Lung (tissue), 12 donors: ENCODE results near the gene UBE2U. TPM values are rescaled to one million over a fixed set of nuclear protein-coding genes. Genes with fewer than 3 reads are reported as not detected.

Source experiments
- ATAC-seq: fragments of 200-7000 bp; cut with Tn5 transposase; one replicate; pipeline ENCODE4 v1.9.1; 2020; ENCODE audit warnings: moderate number of reproducible peaks; ENCODE audit not compliant: insufficient read depth, low FRiP score
- DNase-seq, 3 donors: peaks; one replicate each; pipeline ENCODE4 v3.0.0-alpha.2; 2013 to 2017
- H3K27ac ChIP-seq, 2 donors: one replicate each; pipeline ENCODE4 v1.5.1; 2013; ENCODE audit warnings: mild to moderate bottlenecking in 2 of 2, moderate library complexity in 2 of 2, control low read depth in 1 of 2, inconsistent platforms in 1 of 2, low read depth in 1 of 2, low read length in 1 of 2
- H3K27me3 ChIP-seq, 3 donors: one replicate each; pipeline ENCODE4 v1.5.1; 2013; ENCODE audit warnings: low read length in 2 of 3; ENCODE audit not compliant: control insufficient read depth in 3 of 3, insufficient read depth in 3 of 3
- H3K36me3 ChIP-seq, 4 donors: one replicate each; pipeline ENCODE4 v1.5.1; 2013; ENCODE audit warnings: low read length in 4 of 4, mild to moderate bottlenecking in 1 of 4, moderate library complexity in 1 of 4; ENCODE audit not compliant: control insufficient read depth in 4 of 4, insufficient read depth in 4 of 4
- H3K4me1 ChIP-seq, 5 donors: one replicate each; pipeline ENCODE4 v1.5.1; 2013; ENCODE audit warnings: low read length in 5 of 5, mild to moderate bottlenecking in 2 of 5, moderate library complexity in 1 of 5; ENCODE audit not compliant: control insufficient read depth in 5 of 5, insufficient read depth in 5 of 5
- H3K4me3 ChIP-seq: one replicate; pipeline ENCODE4 v1.5.1; 2013; ENCODE audit warnings: mild to moderate bottlenecking, control low read depth, moderate library complexity
- H3K9ac ChIP-seq, 2 donors: one replicate each; pipeline ENCODE4 v1.5.1; 2013; ENCODE audit warnings: low read length in 2 of 2, control low read depth in 1 of 2; ENCODE audit not compliant: insufficient read depth in 1 of 2
- H3K9me3 ChIP-seq, 4 donors: one replicate each; pipeline ENCODE4 v1.5.1; 2013; ENCODE audit warnings: low read length in 3 of 4, mild to moderate bottlenecking in 1 of 4, moderate library complexity in 1 of 4; ENCODE audit not compliant: control insufficient read depth in 4 of 4, insufficient read depth in 3 of 4
- CTCF ChIP-seq: IDR thresholded peaks from 2 replicates; pipeline ENCODE4 v1.5.1; 2012; ENCODE audit warnings: mild to moderate bottlenecking; ENCODE audit errors: control extremely low read depth, extremely low read depth
- WGBS, 2 donors: extraction: QIAGEN DNeasy Blood & Tissue Kit; methylation state at CpG; one replicate each; pipeline ENCODE4 v1.1.7; 2013; 5-methylcytosine and 5-hydroxymethylcytosine counted together
- polyA plus RNA-seq, 2 donors: library from polyadenylated mRNA; stranded (reverse); fragments of 200-250 nt; gene quantifications; one replicate each; pipeline ENCODE4 v1.2.1, GENCODE V29; 2013
- total RNA-seq, 2 donors: library from RNA; depleted of rRNA in 1 of 2; stranded (reverse); fragments of >200 nt in 1 of 2; gene quantifications; one replicate each; pipeline ENCODE4 v1.2.1, GENCODE V29; 2014 to 2021
- donor health status: control.
- donor health status: control.
- donor health status: Bipolar disorder and iron deficiency.
- donor health status: healthy.
- donor health status: DM: yes; HTN: yes; CAD: no.

The UBE2U gene
- total and polyA plus RNA-seq, 4 donors, result not detected

- Histone ChIP-seq H3K4me1 (no peaks in the 10 kb centered on the region), H3K27ac (no peak overlapping the region), H3K36me3 (no peaks in the 10 kb centered on the region), H3K9me3 (no peaks in the 10 kb centered on the region), H3K9ac (no peak overlapping the region), H3K27me3 (no peaks in the 10 kb centered on the region), H3K4me3 (no peak overlapping the region)
- no peak for TF ChIP-seq CTCF
- DNase-seq, result no peak
- no peak for ATAC-seq
Measured at GRCh38 chr1:64212031-64212430, 8.6 kb downstream of the UBE2U start.

- WGBS, 2 donors, result 86 to 97% methylated on average over 3 of the region's 3 CpGs
Measured at GRCh38 chr1:64215576-64215975, 12.2 kb downstream of the UBE2U start.

GRCh38 chr1:64220241-64220640 lies 16.8 kb downstream of the UBE2U start:
- no peak overlapping the region for H3K27ac ChIP-seq
- H3K9me3 ChIP-seq, result no peaks in the 10 kb centered on the region
- H3K9ac ChIP-seq, result no peak overlapping the region
- DNase-seq, result no peak
- H3K27me3 ChIP-seq, result no peaks in the 10 kb centered on the region
- 79 to 84% methylated on average over 5 of the region's 5 CpGs for whole genome bisulfite sequencing, 2 donors
- no peaks in the 10 kb centered on the region for H3K36me3 ChIP-seq
- no peak for ATAC-seq
- no peaks in the 10 kb centered on the region for H3K4me1 ChIP-seq
- TF ChIP-seq CTCF, result no peak
- H3K4me3 ChIP-seq, result no peak overlapping the region

More at GRCh38 chr1:64215576-64215975, 12.2 kb downstream of the UBE2U start:
- no peak for ATAC-seq
- Histone ChIP-seq H3K4me1 (no peaks in the 10 kb centered on the region), H3K9me3 (no peaks in the 10 kb centered on the region), H3K36me3 (no peaks in the 10 kb centered on the region), H3K27me3 (no peaks in the 10 kb centered on the region), H3K4me3 (no peak overlapping the region), H3K27ac (no peak overlapping the region), H3K9ac (no peak overlapping the region)
- no peak for TF ChIP-seq CTCF
- no peak for DNase-seq
